GM23248 (cell line): ENCODE results near the gene ATP8A2. TPM values are rescaled to one million over a fixed set of nuclear protein-coding genes. Genes with fewer than 3 reads are reported as not detected.

Experiments used
- DNase-seq: peaks from one replicate; pipeline ENCODE4 v3.0.0-alpha.2; 2015
- H2AFZ ChIP-seq: fragments of 200-600 bp; sonication (generic); 2 replicates; pipeline ENCODE4 v1.6.1; 2016; ENCODE audit warnings: antibody characterized with exemption
- H3F3A ChIP-seq: fragments of 200-600 bp; sonication (generic); 2 replicates; pipeline ENCODE4 v1.6.1; 2016; ENCODE audit warnings: mild to moderate bottlenecking, antibody characterized with exemption, mixed run types; ENCODE audit not compliant: insufficient read depth
- H3K27ac ChIP-seq: fragments of 200-600 bp; sonication (generic); 2 replicates; pipeline ENCODE4 v1.5.1; 2016; ENCODE audit warnings: mild to moderate bottlenecking
- H3K27me3 ChIP-seq: fragments of 200-600 bp; sonication (generic); replicated peaks from 2 replicates; pipeline ENCODE4 v1.6.1; 2016; ENCODE audit warnings: mild to moderate bottlenecking; ENCODE audit not compliant: insufficient read depth
- H3K36me3 ChIP-seq: fragments of 200-600 bp; sonication (generic); 2 replicates; pipeline ENCODE4 v1.6.1; 2016; ENCODE audit warnings: low read depth, mild to moderate bottlenecking
- H3K4me1 ChIP-seq: fragments of 200-600 bp; sonication (generic); 2 replicates; pipeline ENCODE4 v1.6.1; 2016; ENCODE audit warnings: mild to moderate bottlenecking; ENCODE audit not compliant: insufficient read depth
- H3K4me2 ChIP-seq: fragments of 200-600 bp; sonication (generic); one replicate; pipeline ENCODE4 v1.6.1; 2016; ENCODE audit warnings: mild to moderate bottlenecking; ENCODE audit not compliant: unreplicated experiment
- H3K4me3 ChIP-seq: fragments of 200-600 bp; sonication (generic); 2 replicates; pipeline ENCODE4 v1.5.1; 2016; ENCODE audit warnings: mild to moderate bottlenecking
- H3K79me2 ChIP-seq: fragments of 200-600 bp; sonication (generic); 2 replicates; pipeline ENCODE4 v1.6.1; 2016; ENCODE audit warnings: mild to moderate bottlenecking; ENCODE audit not compliant: insufficient read depth
- H3K9ac ChIP-seq: fragments of 200-600 bp; sonication (generic); 2 replicates; pipeline ENCODE4 v1.6.1; 2016; ENCODE audit warnings: mild to moderate bottlenecking
- H3K9me2 ChIP-seq: fragments of 200-600 bp; sonication (generic); 2 replicates; pipeline ENCODE4 v1.6.1; 2016; ENCODE audit warnings: mixed run types, mild to moderate bottlenecking, moderate library complexity; ENCODE audit not compliant: insufficient read depth
- H3K9me3 ChIP-seq: fragments of 200-600 bp; sonication (generic); one replicate; pipeline ENCODE4 v1.6.1; 2017; ENCODE audit warnings: low read depth
- H4K20me1 ChIP-seq: fragments of 200-600 bp; sonication (generic); 2 replicates; pipeline ENCODE4 v1.6.0; 2016; ENCODE audit not compliant: insufficient read depth
- EZH2 ChIP-seq: fragments of 200-600 bp; sonication (generic); IDR thresholded peaks from 2 replicates; pipeline ENCODE4 v1.6.1; 2018; ENCODE audit warnings: antibody characterized with exemption, mild to moderate bottlenecking; ENCODE audit not compliant: insufficient read depth, poor library complexity, severe bottlenecking
- EZH2phosphoT487 ChIP-seq: fragments of 200-600 bp; sonication (generic); IDR thresholded peaks from 2 replicates; pipeline ENCODE4 v1.6.1; 2018; ENCODE audit warnings: antibody characterized with exemption, moderate library complexity, mild to moderate bottlenecking, low read depth; ENCODE audit not compliant: insufficient read depth
- WGBS, 2 experiments: methylation state at CpG; one replicate each; pipeline ENCODE4 v1.1.6; 2015 to 2017; ENCODE audit warnings: low lambda C conversion rate in 2 of 2, low coverage in 1 of 2; ENCODE audit errors: missing lambda C conversion rate in 2 of 2; 5-methylcytosine and 5-hydroxymethylcytosine counted together
- in situ Hi-C: fragments of 300-500 bp; cut with MboI; formaldehyde crosslinking; loops from 2 replicates; pipeline ENCODE4 v1.15.0; 2020
- polyA plus RNA-seq: library from polyadenylated mRNA; unstranded; fragments of >200 nt; fragmentation: Nextera tagmentation; extraction: Ambion mirVana; gene quantifications from 2 replicates; pipeline ENCODE4 v1.2.1, GENCODE V29; 2016
- total RNA-seq: library from RNA; depleted of rRNA; stranded (reverse); fragments of >200 nt; shearing (Covaris generic); gene quantifications from 2 replicates; pipeline ENCODE4 v1.2.3, GENCODE V29; 2014

The ATP8A2 gene
- total and polyA plus RNA-seq, 2 experiments from 2014 or later, result under 0.01 to 0.05 TPM

GRCh38 chr13:25725104-25725503 is 353.3 kb downstream of the ATP8A2 start:
- no peak overlapping the region for H3K4me3 ChIP-seq
- no peaks in the 10 kb centered on the region for H3K4me1 ChIP-seq
- DNase-seq, result no peak
- H3K36me3 ChIP-seq, result no peaks in the 10 kb centered on the region
- no peaks in the 10 kb centered on the region for H3F3A ChIP-seq
- H3K9ac ChIP-seq, result no peak overlapping the region
- H3K4me2 ChIP-seq, result no peak overlapping the region
- H3K27ac ChIP-seq, result no peak overlapping the region
- no peak for TF ChIP-seq EZH2
- TF ChIP-seq EZH2phosphoT487, result no peak
- 23 to 34% methylated on average over 3 of the region's 3 CpGs for WGBS, 2 experiments
- no peaks in the 10 kb centered on the region for H3K79me2 ChIP-seq
- no peaks in the 10 kb centered on the region for H3K9me3 ChIP-seq
- in situ Hi-C loops, result no loop called here
- no peaks in the 10 kb centered on the region for H3K9me2 ChIP-seq
- H3K27me3 ChIP-seq, result no peaks in the 10 kb centered on the region
- H4K20me1 ChIP-seq, result no peaks in the 10 kb centered on the region
- no peak overlapping the region for H2AFZ ChIP-seq

GRCh38 chr13:25727250-25727649 is 355.5 kb downstream of the ATP8A2 start:
- H3K9me3 ChIP-seq, result no peaks in the 10 kb centered on the region
- no peaks in the 10 kb centered on the region for H3K79me2 ChIP-seq
- H3K4me1 ChIP-seq, result no peaks in the 10 kb centered on the region
- H3K36me3 ChIP-seq, result no peaks in the 10 kb centered on the region
- TF ChIP-seq EZH2phosphoT487 (no peak), EZH2 (no peak)
- WGBS, 2 experiments, result 26 to 31% methylated on average over 6 of the region's 6 CpGs
- in situ Hi-C loops, result no loop called here
- no peak for DNase-seq
- no peak overlapping the region for H3K4me3 ChIP-seq
- no peak overlapping the region for H3K27ac ChIP-seq
- H2AFZ ChIP-seq, result no peak overlapping the region
- H4K20me1 ChIP-seq, result no peaks in the 10 kb centered on the region
- H3K9me2 ChIP-seq, result no peaks in the 10 kb centered on the region
- no peaks in the 10 kb centered on the region for H3F3A ChIP-seq
- no peaks in the 10 kb centered on the region for H3K27me3 ChIP-seq
- no peak overlapping the region for H3K4me2 ChIP-seq
- H3K9ac ChIP-seq, result no peak overlapping the region

GRCh38 chr13:25727810-25728209 is 356.0 kb downstream of the ATP8A2 start:
- H3K79me2 ChIP-seq, result no peaks in the 10 kb centered on the region
- no peaks in the 10 kb centered on the region for H3F3A ChIP-seq
- H3K36me3 ChIP-seq, result no peaks in the 10 kb centered on the region
- no peaks in the 10 kb centered on the region for H3K27me3 ChIP-seq
- no peak overlapping the region for H3K4me3 ChIP-seq
- H3K4me1 ChIP-seq, result no peaks in the 10 kb centered on the region
- H3K4me2 ChIP-seq, result no peak overlapping the region
- H2AFZ ChIP-seq, result no peak overlapping the region
- no peak overlapping the region for H3K27ac ChIP-seq
- H3K9me2 ChIP-seq, result no peaks in the 10 kb centered on the region
- DNase-seq, result no peak
- 18% methylated on average over 8 of the region's 8 CpGs for WGBS, 2 experiments
- no peaks in the 10 kb centered on the region for H4K20me1 ChIP-seq
- H3K9me3 ChIP-seq, result no peaks in the 10 kb centered on the region
- no peak overlapping the region for H3K9ac ChIP-seq
- TF ChIP-seq EZH2phosphoT487 (no peak), EZH2 (no peak)
- in situ Hi-C loops, result no loop called here

- no peak overlapping the region for H2AFZ ChIP-seq
- no peaks in the 10 kb centered on the region for H3F3A ChIP-seq
- no peak overlapping the region for H3K27ac ChIP-seq
- H3K9me3 ChIP-seq, result no peaks in the 10 kb centered on the region
- TF ChIP-seq EZH2phosphoT487, result no peak
- TF ChIP-seq EZH2, result no peak
- H3K9me2 ChIP-seq, result no peaks in the 10 kb centered on the region
- no peak overlapping the region for H3K9ac ChIP-seq
- H3K4me2 ChIP-seq, result no peak overlapping the region
- WGBS, 2 experiments, result 53 to 60% methylated on average over 7 of the region's 7 CpGs
- in situ Hi-C loops, result no loop called here
- no peaks in the 10 kb centered on the region for H3K4me1 ChIP-seq
- no peaks in the 10 kb centered on the region for H4K20me1 ChIP-seq
- no peak overlapping the region for H3K4me3 ChIP-seq
- DNase-seq, result no peak
- no peaks in the 10 kb centered on the region for H3K36me3 ChIP-seq
- H3K79me2 ChIP-seq, result no peaks in the 10 kb centered on the region
- H3K27me3 ChIP-seq, result no peaks in the 10 kb centered on the region
Observed at GRCh38 chr13:25729201-25729600, 357.4 kb downstream of the ATP8A2 start.

- Histone ChIP-seq H3K36me3 (no peaks in the 10 kb centered on the region), H3K4me2 (no peak overlapping the region), H3K27ac (no peak overlapping the region), H3F3A (no peaks in the 10 kb centered on the region), H4K20me1 (no peaks in the 10 kb centered on the region), H3K9me2 (no peaks in the 10 kb centered on the region), H3K27me3 (no peaks in the 10 kb centered on the region), H2AFZ (no peak overlapping the region), H3K79me2 (no peaks in the 10 kb centered on the region), H3K9me3 (no peaks in the 10 kb centered on the region), H3K4me1 (no peaks in the 10 kb centered on the region), H3K4me3 (no peak overlapping the region), H3K9ac (no peak overlapping the region)
- DNase-seq, result no peak
- TF ChIP-seq EZH2, result no peak
- TF ChIP-seq EZH2phosphoT487, result no peak
- in situ Hi-C loops, result no loop called here
- 46 to 49% methylated on average over 4 of the region's 4 CpGs for WGBS, 2 experiments
Observed at GRCh38 chr13:25731037-25731436, 359.3 kb downstream of the ATP8A2 start.
